Activated CD4-positive, alpha-beta T cell treated with anti-CD3 and anti-CD28 coated beads, Interleukin-2, amount 50 U/mL, for 4 hours (primary cell): Measurements from ENCODE around the gene TRMT5.

Source experiments
- DNase-seq, 2 experiments: peaks; one replicate each; pipeline ENCODE4 v3.0.0-alpha.2; 2020

TRMT5 gene

DNA sequence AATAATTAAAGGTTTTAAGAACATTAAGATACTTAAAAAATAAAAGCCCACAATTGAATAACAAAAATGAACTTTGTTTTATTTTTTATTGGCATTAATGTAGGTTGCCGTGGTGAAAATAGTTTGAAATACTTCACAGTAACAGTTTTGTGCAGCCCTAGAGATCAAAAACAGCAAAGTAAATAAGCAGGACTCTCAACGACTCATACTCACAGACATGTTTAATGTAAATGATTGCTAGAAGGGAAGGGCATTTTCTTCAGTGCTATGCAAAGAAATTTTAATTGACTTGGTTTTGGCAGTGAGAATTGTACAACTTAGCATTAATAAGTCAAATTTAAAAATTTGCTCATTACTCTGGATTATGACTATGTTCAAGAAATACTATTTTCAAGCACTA, 16.0 kb downstream of the TRMT5 start:
- DNase-seq, result no peak

GRCh38 chr14:60963761-60964160, 17.1 kb downstream of the TRMT5 start:
- DNase-seq, result no peak

DNA sequence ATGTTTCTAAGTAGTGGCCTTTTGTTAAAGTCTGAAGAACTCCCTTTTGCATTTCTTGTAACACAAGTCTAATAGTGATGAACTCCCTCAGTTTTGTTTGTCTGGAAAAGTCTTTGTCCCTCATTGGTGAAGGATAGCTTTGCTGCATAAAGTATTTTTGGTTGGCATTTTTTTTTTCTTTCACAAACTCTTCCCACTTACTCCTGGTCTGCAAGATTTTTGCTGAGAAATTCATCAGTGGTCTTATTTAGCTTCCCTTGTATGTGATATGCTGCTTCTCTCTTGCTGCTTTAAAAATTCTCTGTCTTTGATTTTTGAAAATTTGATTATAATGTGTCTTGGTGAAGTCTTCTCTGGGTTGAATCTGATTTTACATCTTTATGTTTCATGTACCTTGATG, 22.7 kb downstream of the TRMT5 start:
- DNase-seq, result no peak

- DNase-seq, result no peak
These were observed 24.2 kb downstream of the TRMT5 start for GRCh38 chr14:60956632-60957031.

GRCh38 chr14:60956202-60956601, 24.7 kb downstream of the TRMT5 start:
- no peak for DNase-seq

GRCh38 chr14:60951776-60952435, 29.0 kb downstream of the TRMT5 start:
- DNase-seq, result no peak

DNA sequence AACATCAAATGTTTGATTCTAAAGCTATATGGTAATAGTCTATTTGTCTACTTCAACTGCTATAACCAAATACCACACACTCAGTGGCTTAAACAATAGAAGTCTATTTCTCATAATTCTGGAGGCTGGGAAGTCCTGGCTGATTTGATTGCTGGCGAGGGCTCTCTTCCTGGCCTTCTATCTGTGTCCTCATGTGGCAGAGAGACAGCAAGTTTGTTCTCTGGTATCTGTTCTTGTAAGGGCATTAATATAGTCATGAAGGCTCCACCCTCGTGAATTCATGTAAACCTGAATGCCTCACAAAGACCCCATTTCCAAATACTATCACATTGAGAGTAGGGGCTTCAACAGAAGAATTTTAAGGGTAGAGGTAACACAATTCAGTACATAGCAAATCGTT, 34.1 kb downstream of the TRMT5 start:
- DNase-seq, result no peak

GRCh38 chr14:60945984-60946383, 34.9 kb downstream of the TRMT5 start:
- DNase-seq, result no peak

DNA sequence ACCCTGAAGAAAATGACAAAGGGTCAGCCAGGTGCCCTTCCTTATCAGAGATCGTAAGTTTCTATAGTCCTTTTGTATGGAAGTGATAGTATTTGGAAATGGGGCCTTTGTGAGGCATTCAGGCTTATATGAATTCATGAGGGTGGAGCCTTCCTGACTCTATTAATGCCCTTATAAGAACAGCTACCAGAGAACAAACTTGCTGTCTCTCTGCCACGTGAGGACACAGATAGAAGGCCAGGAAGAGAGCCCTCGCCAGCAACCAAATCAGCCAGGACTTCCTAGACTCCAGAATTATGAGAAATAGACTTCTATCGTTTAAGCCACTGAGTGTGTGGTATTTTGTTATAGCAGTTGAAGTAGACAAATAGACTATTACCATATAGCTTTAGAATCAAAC, 36.7 kb downstream of the TRMT5 start:
- DNase-seq, result no peak

DNA sequence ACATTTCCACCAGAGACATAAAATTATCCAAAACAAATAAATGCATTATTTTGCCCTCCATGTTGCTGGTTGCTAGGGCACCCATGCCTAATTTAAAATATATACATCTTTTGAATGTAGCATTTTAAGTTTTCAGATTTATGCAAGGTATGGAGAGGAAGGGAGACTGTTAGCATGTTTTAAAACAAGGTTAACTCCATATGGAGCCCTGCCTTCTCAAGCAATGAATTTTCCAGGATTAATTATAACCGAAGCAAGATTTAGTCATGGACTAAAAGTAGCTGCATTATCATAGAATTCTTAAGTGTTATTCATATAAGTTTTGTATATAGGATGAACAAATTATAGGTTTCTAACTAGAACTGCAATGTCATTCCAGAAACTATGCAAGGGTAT, 37.2 kb downstream of the TRMT5 start:
- no peak for DNase-seq

DNA sequence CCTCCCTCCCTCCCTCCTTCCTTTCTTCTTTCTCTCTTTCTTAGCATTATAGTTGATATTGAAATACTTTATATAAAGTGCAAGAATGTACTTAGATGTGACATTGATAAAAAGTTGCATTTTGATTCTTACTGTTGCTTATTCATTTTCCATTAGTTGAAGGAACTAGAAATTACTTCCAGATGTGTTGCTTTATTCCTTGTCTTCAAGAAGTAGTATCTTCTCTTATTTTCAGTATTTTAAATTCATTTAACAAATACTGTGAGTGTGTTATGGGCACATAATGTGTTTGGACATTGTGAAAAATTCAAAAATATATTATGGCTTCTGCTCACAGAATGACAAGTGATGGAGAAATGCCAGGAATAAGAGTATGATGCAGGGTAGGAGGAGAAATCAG, 45.6 kb downstream of the TRMT5 start:
- no peak for DNase-seq

GRCh38 chr14:60933920-60934655, 46.8 kb downstream of the TRMT5 start:
- DNase-seq, result no peak

- no peak for DNase-seq
These were observed 49.7 kb downstream of the TRMT5 start for GRCh38 chr14:60931218-60931617.

DNA sequence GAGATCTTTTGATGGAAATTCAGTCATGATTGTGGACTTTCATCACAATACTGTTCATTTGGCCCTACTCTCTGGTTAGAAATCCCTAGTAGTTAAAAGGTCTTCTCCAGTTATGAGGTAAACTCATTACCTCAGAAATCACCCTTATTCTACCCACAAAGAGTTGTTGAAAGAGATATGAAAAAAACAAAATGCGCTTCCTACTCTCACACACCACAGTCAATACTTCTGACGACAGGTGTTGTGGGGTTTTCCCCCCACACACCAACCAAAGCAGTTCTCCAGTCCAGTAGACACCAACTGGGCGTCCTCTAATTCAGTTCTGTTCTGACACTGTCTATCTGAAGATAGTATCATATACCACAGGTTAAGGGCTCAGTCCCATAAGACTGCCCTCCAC, 54.9 kb downstream of the TRMT5 start:
- no peak for DNase-seq

DNA sequence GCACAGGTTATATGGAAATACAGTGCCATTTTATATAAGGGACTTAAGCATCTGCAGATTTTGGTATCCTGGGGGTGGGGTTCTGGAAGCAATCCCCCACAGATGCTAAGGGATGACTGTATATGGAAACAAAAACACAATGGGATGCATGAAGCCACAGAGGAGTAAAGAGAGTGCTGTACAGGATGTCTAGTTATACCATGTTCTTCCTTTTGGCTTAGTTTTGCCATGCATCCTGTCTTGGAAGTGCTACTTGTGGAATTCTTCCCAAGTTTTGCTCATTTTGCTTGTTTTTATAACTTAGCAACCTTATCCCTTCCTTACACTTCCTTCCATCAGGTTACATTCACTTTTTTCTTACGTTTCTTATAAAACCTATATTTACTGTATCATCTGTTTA, 55.6 kb downstream of the TRMT5 start:
- DNase-seq, result no peak

DNA sequence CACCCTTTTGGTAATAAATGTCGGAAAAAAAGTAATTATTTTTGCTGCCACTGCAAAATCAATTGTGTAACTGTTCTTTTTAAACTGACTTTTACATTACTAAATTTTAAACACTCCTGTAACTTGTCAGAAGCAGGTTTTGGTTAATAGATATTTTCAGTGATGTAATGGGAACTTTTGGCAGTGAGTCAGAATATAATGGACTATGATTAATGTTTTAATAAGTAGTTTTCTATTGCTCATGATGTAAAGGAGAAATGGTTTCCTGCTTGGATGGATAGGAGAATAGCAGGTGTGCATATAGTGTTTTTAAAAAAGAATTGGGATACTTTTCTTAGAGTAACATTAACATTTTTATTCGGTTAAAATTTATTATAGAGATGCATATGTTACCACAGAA, 58.8 kb downstream of the TRMT5 start:
- DNase-seq, result no peak
